Femur (tissue), 1 donor: Measurements from ENCODE around the gene PITRM1.

Source experiments
- DNase-seq: peaks from one replicate; pipeline ENCODE4 v3.0.0-alpha.2; 2017

Gene PITRM1

DNA sequence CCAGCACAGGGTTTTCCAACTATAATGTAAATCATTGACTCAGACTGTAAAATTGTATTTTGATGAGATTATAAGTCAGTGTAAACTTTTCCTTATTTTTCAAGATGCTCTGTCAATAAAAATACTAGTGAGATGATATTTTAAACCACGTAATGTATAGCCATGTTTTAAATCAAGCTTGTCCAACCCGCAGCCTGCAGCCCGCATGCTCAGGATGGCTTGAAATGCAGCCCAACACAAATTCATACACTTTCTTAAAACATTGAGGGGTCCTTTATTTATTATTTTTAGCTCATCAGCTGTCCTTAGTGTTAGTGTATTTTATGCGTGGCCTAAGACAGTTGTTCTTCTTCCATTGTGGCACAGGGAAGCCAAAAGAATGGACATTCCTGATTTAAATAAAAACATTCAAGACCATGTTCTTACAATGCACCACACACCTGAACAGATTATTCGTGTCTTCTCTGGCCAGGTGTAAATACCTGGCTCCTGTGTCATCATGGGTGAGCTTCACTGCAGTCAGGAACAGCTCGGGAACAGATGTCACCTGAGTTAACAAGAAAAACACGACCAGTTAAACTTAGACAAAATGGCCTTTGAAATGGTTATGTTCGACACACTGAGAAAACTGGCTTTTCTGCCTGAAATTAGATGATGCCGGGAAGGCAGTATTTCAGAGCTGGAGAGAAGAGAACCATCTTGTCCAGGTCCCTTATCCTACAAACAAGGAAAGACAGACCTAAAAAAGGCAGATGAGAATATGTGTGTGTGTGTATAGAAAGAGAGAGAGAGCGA lies 5.9 kb downstream of the PITRM1 start:
- DNase-seq: no peak

DNA sequence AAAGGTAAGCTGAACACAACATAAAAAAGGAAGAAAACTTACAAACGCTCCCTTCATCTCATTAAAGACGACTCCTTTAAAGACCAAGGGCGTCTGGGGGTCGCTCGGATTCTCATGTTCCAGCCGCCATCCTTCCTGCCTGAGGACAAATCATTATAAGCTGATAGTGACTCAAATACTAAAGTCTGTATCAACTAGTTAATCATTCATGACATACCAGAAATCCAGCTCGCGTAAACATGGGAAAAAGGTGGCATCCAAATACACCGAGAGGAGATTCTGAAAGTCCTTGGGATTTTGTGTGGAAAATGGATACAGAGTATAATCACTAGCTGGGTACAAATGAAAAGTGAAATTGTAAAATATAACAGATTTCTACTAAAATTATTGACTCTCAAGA lies 7.4 kb downstream of the PITRM1 start:
- DNase-seq: no peak

DNA sequence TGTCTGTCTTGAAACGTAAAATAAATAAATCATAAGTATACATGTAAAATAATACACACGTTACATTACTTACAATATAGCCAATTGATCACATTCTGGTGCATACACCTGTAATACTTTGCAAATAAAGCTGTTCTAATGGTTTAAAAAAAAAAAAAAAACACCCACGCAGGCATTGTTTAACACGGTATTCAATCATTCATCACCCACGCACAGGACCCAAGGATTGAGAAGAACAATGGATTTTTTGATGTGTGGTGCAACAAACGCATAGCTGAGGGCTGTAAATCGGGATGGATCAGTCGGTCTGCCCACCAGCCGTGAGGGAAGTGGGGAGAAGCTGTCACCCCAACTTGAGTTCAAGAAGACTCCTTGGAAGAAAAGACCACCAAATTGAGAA lies 8.7 kb downstream of the PITRM1 start:
- no peak for DNase-seq

DNA sequence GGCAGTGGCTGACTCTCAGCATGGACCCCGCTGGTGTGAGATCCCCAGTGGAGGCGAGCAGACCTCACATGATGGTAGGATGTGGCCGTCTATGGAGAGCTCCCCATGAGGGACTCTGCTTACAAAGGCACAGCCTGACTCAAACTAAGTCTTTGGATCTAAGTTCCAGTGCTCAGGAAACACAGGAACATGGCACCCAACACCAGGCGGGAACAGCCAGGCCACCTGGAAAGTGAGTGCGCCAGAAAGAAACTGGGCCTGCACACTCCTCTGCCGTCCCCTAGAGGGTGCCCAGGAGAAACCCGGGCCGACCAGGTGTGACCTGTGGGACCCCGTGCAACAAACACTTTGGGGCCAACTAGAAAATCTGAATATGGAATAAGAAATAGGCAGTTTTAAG lies 10.0 kb downstream of the PITRM1 start:
- DNase-seq: no peak

DNA sequence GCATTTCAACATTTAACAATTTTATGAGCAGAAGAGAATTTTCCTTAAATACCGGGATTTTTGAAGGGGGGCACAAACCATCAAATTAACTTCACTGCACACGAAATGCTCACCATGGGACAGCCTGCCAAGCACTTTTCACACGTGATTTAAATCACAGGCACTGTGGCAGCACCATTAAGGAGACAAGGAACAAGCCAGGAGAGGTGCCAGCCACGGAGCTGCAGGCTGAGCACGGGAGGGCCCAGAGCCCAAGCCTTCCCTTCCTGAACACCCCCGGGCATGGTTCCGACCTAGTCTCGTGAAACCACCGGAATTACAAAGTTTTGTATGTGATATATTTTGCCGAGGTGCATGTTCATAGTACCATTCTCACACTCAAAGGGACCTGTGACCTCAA lies 13.4 kb downstream of the PITRM1 start:
- no peak for DNase-seq

DNA sequence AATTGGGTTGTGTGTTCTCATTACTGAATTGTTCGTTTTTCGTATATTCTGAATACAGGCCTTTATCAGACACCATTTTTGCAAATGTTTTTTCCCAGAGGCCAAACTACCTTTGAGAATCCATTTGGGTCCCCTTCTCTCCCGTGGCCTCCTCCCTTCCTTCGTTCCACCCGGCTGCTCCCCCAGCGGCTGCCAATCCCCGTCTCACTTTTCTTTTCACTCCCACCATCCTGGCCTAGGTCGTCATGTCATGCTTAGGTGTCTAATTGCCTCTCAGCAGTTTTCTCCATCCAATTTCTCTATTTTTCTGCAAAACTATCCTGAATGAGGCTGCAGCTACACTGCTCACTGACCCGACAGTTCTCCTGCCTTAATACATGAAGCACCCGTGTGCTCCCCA lies 17.9 kb downstream of the PITRM1 start:
- no peak for DNase-seq

DNA sequence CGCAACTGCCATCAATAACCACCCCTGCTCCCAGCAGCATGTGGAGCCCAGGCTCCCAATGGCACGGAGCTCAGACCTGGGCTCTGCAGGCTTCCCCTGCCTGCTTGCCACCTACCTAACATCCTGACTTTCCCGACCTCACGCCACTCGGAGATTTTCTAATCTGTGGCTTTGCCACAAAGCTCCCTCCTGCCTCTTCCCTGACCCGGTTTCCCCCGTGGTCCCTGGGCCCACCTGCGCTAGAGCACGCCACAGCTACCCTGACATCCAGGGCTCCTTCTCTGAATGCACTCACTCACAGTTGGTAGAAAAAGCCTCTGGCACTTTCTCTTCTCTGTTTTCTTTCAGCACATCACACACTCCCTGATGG lies 20.0 kb downstream of the PITRM1 start:
- DNase-seq: no peak

DNA sequence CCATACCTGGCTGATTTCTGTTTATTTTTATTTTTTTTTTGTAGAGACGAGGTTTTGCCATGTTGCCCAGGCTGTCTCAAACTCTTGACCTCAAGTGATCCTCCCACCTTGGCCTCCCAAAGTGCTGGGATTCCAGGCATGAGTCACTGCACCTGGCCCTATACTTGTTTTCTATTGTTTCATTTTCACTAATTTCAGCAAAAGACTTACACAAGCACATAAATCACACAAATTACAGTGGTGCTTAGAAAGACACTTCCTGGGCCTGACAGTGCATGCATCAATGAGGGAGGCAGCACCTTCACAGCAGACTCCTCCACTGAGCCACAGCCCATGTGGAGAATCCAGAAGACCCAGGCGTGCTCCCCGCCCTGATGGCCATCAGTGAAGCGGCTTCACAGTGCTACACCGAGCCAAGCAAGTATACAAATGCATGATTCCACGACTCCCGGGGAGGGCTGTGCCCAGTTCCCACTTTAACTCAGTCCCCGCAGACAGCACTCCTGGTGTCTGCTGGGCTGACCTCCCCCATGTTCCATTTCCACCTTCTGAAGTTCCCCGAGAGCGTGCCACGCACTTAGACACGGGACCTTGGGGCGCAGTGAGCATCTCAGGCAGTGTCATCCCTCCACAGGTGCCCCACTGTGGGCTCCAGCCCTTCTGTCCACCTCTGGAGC lies 20.6 kb downstream of the PITRM1 start:
- no peak for DNase-seq

DNA sequence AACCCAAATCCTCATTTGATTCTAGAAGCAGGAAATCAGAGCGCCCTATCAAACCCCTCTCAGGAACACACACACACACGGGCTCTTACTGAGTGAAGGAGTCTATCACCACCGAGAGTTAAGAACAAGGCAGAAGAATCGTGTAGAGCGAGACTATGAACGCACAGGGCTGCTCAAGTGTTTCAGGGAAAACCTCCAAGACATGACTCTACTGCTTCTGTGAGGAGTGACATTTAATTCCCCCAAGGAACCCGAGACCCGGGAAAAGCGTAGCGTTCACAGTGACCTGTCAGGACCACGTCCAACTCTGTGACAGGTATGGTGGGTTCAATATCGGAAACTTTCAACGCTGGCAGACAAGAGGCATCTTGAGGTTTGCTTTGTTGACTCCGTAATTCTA lies 21.6 kb downstream of the PITRM1 start:
- DNase-seq: no peak

DNA sequence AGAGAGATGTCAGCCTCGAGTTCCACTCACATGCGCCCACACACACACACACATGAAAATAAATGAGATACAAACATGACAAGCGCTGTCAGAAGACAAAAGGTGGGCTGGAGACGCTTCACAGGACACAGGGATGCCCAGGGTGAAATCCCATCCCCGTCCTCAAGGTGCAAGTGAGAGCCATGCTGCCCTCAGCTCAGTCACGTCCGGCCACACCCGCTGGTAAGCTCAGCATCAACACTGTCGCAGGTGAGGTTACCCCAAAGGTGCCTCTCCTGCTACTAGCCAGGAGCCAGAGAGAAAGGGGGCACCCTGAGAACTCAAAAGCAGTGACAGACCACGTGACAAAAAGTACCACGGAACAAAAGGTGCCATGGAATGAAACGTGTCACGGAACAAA lies 22.2 kb downstream of the PITRM1 start:
- DNase-seq: no peak

DNA sequence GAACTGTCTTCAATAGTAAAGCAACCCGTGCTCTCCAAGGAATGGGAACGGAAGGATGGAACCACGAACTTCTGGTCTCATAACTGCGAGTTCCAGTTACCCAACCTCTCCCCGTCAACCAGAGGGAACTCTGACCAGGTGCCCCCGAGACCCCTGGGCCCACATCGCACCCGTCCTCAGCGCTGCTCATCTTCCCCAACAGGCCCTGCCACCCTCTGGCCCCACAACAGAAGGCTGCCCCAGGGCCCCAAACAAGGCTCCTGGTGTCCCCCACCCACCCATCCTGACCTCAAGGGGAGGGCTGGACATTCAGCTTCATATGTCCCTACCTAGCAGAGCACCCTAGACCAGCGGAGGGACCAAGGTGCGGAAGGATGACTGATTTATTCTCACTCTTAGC lies 22.7 kb downstream of the PITRM1 start:
- no peak for DNase-seq

DNA sequence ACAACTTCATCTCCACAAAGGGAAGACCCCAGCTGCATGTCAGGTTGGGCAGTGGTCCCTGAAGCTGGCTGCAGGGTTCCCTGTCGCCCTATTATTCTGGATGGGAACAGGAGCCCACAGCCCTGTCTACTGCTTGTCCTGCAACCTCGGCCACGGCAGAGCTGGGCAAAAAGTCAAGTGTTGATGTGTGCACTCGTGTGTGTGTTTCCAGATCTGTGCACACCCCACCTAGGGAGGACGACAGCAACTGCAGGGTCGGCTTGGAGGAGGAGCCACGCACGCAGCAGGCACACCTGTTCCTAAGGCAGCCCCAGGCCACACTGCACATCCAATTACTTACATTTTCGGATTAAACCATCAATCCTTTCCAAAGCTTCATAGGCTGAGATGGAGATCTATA lies 23.6 kb downstream of the PITRM1 start:
- DNase-seq: no peak

DNA sequence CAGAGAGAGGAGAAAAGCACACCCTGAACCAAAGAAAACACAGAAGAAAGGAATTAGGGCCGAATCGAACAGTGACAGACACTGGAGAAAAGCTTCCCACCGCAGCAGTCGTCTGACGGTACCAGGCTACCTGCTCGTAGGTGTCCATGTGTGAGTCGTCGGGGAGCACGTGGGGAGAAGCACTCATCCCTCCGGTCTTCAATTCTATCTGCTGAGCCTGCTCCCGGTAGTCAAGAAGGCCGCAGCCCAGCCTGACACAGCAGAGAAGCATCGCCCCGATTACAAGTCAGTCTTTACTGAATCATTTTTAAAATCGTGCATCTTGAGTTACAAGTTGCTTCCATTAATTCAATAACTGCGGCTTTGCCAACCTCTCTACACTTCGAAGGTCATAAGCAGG lies 24.5 kb downstream of the PITRM1 start:
- DNase-seq: no peak

DNA sequence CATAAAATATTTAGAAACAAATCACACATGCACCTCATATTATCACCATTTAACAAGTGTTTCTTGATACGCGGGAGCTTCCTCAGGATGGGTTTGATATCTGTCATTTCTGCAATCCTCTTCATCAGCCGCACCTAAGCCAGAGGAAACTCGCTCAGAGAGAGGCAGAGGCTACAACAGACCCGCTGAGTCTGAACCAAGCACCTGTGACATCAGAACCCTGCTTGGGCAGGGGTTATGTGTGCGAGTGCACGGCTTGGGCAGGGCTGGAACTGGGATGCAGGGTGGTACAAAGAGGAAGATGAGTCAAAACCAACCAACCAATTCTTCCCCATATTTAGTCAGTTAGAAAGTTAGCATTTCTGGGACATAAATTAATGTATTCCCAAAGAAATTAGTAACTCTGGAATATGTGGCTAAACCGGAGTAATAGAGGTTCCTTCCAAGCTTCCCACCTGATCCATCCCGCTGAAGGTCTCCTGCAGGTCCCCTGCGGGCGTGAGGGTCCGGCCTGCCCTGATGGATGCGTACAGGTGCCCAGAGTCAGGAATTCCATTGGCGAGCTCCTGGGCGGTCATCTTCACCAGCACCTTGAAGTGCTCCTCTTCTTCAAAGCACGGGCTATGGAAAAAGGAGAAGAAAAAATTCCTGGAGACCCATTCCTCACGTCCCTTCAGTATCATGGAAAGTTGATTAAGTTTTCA lies 25.3 kb downstream of the PITRM1 start:
- DNase-seq: no peak

DNA sequence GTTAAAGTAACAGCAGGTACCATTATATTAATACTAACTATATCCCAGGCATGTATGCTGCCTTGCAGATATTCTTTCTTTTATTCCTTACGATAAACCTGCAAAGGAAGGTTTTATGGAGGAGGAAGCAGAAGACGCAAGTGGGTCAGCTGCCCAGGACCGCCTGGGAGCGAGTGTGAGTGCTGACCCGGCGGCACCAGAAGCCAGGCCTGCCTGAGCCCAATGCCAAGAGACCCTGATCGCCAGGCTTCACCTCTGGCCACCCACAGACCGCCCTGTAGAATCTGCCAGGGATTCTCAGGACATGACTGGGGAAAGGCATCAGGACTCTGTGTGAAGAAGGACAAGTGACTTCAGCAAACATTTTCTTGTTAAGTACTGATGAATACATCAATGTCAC lies 26.3 kb downstream of the PITRM1 start:
- no peak for DNase-seq

DNA sequence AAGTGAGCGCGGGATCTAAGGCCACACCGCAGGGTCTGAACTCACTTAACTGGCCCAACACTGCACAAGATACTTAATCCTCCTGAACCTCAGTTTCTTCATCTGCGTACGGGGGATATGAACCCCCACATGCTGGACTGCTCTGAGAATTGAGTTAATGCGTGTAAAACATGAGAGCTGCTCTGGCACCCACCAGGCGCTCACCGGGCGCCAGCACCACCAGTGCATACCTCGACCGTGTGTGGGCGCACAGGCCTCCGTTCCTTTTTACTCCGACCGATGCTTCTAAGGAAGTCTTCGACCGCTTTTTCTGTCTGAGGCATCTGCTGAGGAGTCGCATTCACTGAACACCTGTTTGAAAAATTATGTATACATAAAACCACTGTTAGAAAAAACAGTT lies 27.2 kb downstream of the PITRM1 start:
- DNase-seq: no peak

DNA sequence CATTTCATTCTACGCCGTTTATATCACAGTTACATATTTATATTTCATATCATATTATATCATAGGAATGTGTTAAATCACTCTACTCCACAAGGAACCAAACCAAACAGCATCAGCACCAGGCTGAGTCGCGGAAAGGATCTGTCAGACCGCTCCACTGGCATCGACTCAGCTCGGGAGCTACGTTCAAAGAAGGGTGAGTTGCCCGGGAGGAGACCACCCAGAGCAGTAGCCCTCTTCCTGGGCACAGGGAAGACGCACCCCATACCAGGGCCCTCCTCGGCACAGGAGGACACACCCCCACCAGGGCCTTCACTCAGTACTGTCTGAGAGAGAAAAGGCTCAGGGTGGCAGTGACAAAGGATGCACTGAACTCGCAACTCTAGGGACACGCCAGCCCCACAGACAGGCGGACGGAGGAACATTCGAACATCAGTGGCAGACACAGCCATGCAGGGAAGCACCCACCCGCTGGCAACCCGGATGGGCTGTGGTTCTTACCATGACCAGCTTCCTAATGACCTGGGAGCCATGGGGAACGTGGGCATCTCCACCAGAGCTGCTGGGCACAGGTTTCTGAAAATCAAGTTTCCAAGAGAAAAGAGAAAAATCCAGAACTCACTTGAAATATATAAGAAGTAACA lies 28.7 kb downstream of the PITRM1 start:
- DNase-seq: no peak

DNA sequence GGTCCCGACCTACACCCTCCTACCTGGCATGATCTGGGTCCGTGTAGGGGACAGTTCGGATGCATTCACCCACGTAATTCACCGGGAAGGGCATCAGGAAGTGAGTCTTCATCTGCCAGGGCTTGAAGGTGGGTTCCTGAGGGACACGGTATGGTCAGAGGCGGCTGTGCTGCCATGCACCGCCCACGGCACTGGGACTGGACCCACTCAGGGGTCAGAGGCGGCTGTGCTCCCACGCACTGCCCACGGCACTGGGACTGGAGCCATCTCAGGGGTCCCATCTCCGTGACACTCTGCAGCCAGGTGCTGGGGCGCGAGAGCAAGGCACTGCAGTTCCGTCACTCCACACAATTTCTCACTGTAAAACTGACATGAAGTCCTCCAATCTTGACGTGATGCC lies 29.2 kb downstream of the PITRM1 start:
- no peak for DNase-seq

DNA sequence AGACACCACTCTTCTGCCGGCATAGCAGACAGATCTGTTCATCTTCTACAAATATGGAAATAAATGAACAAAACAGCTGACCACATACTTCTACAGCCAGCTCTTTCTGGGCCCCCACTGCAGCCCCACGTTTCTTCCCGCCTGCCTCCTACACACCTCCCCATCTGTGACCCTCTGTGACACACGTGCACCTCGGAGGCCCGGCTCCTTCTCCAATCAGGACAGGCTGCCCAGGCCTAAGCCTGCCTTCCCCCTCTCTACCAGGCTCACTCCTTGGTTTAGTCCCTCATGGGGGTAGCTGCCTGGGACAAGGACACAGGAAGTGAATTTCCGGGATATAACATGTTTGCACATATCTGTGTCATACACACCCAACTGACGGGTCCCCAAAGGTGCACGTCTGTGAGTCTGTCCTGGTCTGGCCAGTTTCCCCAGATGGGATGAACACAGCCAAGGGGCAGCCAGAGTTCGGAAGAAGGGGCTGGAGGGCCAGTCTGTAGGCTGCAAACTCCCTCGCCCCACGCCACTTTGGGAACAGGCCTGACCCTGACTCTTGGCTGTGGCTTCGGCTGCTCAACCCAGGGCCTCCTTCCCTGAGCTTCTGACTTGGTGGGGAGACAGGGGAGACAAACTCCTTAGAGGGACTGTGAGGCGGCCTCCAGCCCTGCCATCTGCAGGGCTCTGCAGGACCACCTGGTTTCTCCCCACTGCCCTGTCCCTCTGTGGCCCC lies 30.3 kb downstream of the PITRM1 start:
- no peak for DNase-seq

DNA sequence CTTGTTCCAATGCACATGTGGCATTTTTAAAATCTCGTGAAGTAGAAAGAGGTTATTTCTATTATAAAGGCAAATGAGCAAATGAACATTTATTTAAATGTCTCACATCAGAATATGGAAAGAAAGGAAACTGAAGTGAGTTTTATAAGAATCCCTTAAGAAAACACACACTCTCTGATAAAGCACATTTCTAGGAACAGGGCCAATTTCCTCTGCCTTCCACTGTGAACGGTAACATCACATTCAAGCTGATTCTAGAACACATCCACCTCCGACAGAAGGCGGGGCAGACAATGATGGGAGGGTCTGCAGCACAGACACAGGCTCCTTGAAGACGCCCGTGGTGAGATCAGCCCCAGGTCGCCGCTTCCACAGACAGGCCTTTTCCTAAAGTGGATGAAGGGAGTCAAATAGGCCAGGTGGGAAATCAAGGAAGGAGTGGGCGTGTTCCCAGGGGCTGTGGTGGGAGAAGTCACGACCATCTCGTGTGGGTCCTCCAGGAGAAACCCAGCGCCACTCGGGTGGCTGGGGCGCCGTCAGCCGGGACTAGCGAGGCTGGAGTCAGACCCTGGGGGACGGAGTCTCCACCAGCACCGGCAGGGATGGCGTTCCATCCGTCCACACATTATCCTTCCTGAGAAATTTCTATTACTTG lies 31.1 kb downstream of the PITRM1 start:
- DNase-seq: no peak

DNA sequence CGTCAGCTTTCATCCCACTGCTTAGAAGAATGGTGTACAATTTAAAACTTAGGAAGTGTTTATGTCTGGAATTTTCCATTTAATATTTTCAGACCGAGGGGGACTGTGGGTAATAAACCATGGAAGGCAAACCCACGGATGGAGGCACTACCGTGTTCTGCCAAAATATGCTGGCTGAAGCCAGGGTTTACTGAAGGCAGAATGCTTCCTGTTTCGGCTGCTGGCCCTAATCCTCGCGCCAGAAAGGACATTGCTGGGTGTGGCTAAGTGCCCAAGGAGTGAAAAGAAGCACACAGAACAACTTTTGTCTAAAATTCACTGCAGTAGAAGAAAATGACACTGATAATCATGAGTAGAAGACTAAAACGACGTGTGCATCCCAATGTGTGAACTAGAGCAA lies 32.3 kb downstream of the PITRM1 start:
- DNase-seq: no peak

DNA sequence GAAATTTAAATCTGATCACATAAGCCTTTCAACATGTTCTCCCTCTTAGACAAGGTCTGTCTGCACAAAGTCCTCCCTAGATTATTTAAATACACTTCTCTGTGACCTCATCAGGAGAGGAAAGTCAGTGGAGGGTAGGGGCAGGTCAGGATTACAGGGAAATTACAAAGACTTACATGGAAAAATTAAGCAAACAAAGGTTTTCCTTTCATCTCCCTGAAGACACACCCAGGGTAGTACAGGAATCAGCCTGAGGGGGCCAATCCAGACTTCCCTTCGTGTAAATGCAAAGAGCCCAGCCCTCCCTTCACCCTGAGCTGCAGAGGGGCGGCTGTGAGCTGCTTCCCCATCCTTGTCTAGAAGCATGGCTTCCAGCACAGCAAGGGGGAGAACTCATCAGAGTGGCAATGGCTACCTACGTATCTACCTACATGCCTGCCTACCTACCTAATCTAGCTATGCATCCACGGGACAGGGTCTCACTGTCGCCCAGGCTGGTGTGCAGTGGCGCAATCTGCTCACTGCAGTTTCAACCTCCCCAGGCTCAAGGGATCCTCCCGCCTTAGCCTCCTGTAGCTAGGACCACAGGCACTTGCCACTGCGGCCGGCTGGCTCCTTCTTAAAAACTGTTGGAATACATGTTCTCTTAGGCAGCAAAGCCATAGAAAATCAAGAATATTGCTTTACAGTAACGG lies 33.2 kb downstream of the PITRM1 start:
- no peak for DNase-seq
